ENCODE data around the gene TWF2.

Gene TWF2

DNA sequence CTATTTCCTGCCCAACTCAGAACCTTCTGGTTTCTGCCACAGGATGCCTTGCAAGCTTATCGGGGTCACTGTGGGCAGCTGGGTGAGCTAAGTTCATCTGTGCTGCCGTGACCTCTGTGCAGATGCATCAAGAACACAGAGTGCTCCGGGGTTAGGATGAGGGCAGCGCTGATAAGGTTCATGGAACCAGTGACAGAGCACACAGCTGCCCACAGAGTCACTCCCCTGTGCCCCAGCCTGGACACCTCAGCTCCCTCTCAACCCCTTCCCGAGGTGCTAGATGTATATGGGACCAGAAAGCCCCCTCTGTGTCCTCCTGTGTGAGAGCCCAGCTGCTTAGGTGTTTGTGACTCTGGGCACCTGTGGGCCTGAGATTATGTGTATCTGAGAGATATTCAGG is 56.8 kb downstream of the TWF2 start:
- DNase-seq (ENCODE audit: low read depth, low spot score): no peak

DNA sequence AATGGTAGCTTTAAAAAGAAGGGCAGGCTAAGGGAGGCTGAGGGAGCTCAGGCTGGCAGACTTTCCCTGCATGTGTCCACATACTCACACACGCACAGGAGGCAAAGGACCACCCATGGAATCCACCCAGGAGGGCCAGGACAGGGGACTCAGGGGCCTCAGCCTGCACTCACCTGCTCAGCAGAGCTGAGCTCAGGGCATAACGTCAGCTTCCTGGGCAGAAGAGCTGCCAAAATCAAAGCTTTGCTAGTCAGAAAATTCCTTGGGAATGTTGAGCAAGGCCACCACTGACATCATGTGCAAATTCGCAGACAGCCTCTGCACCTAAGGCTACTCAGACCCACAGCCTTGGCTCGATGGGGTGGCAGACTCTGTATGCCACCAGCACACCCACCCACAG is 57.4 kb downstream of the TWF2 start:
- DNase-seq (ENCODE audit: low read depth, low spot score): no peak

Data from activated naive CD8-positive, alpha-beta T cell treated with anti-CD3 and anti-CD28 coated beads, Interleukin-2, amount 50 U/mL, for 16 hours (primary cell).